ENCODE results near the gene CBR3.

The CBR3 gene

DNA sequence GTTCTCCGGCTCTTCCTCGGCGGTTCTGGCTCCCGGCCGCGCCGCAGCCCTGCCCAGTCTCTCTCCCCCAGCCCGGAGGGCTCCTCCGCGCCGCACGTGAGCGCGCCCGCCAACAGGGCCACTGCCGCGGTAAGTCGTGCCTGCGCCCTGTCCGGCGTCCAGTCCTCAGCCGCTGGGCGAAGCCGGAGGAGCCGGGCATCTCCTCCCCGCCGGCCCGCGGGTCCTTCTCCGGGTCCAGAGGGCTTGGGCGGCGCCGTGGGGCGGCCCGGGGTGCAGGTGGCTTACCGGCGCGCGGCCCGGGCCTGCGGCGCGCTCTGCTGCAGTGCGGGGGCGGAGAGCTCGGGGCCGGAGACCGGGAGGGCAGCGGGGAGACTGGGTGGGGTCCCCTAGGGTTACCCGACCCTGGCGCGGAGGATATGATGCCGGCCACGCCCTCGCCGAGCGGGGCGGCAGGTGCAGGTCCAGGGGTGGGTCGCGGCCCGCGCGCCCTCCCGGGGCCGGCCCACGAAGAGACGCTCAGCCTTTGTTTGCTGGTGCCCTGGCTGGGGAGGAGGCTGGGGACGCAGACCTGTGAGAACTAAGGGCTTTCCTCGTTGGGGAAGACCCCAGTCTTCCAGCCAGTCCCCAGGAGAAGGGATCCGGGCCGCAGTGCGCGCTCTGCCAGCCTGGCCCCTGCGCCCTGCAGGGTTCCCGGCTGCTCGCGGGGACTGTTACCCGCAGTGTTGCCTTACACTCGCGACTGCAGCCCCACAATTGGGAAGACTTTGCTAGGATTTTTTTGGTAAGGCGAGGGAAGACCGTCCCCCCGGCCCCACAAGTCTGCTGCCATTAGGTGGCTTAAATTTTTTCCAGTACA lies 22.2 kb downstream of the CBR3 start, which contains the start of gene DOP1B (continued):
- TF ChIP-seq, protein P1, sequence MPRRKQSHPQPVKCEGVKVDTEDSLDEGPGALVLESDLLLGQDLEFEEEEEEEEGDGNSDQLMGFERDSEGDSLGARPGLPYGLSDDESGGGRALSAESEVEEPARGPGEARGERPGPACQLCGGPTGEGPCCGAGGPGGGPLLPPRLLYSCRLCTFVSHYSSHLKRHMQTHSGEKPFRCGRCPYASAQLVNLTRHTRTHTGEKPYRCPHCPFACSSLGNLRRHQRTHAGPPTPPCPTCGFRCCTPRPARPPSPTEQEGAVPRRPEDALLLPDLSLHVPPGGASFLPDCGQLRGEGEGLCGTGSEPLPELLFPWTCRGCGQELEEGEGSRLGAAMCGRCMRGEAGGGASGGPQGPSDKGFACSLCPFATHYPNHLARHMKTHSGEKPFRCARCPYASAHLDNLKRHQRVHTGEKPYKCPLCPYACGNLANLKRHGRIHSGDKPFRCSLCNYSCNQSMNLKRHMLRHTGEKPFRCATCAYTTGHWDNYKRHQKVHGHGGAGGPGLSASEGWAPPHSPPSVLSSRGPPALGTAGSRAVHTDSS (tag by site-specific recombination; IDR thresholded peaks at IDR 0.05): peak; percentile 60; the same call in 1 of the 2 replicates
- TF ChIP-seq ZNF335 (tag by site-specific recombination; conservative IDR thresholded peaks at IDR 0.05) (peak; percentile 93), ZBTB17 (tag by site-specific recombination; IDR thresholded peaks at IDR 0.05) (0 out of 2 replicates have a peak, but pooled peaks have one; percentile 25), ZNF600 (tag by site-specific recombination; IDR thresholded peaks at IDR 0.05) (peak; percentile 83), ZNF37A (tag by site-specific recombination; IDR thresholded peaks at IDR 0.05) (no peak), ZNF202 (tag by site-specific recombination; IDR thresholded peaks at IDR 0.05; ENCODE audit: borderline replicate concordance) (no peak), ZSCAN30 (tag by site-specific recombination; IDR thresholded peaks at IDR 0.05) (peak; percentile 86; the same call in 1 of the 2 replicates), KLF9 (tag by site-specific recombination; IDR thresholded peaks at IDR 0.05; ENCODE audit: low read depth) (peak; percentile 63), ZNF624 (tag by site-specific recombination; IDR thresholded peaks at IDR 0.05) (no peak), IKZF3 (tag by site-specific recombination; IDR thresholded peaks at IDR 0.05) (peak; percentile 93), ZSCAN5A (tag by site-specific recombination; IDR thresholded peaks at IDR 0.05) (peak; percentile 89; the same call in 1 of the 2 replicates), GLIS1 (tag by site-specific recombination; IDR thresholded peaks at IDR 0.05) (peak; percentile 36; the same call in 1 of the 2 replicates), PBX3 (CRISPR knock-in tag; IDR thresholded peaks at IDR 0.05) (peak; percentile 60), ZNF239 (tag by site-specific recombination; IDR thresholded peaks at IDR 0.05) (no peak), ZNF341 (tag by site-specific recombination; IDR thresholded peaks at IDR 0.05; ENCODE audit: low read depth) (peak; percentile 98), PATZ1 (tag by site-specific recombination; IDR thresholded peaks at IDR 0.05) (peak; percentile 62), ZFP69B (tag by site-specific recombination; IDR thresholded peaks at IDR 0.05) (no peak), ZNF561 (tag by site-specific recombination; IDR thresholded peaks at IDR 0.05; ENCODE audit: borderline replicate concordance) (peak; percentile 94), ZNF558 (tag by site-specific recombination; IDR thresholded peaks at IDR 0.05) (no peak), REPIN1 (tag by site-specific recombination; IDR thresholded peaks at IDR 0.05; ENCODE audit: low read depth) (peak; percentile 56; the same call in 1 of the 2 replicates)
- TF ChIP-seq, protein P2, sequence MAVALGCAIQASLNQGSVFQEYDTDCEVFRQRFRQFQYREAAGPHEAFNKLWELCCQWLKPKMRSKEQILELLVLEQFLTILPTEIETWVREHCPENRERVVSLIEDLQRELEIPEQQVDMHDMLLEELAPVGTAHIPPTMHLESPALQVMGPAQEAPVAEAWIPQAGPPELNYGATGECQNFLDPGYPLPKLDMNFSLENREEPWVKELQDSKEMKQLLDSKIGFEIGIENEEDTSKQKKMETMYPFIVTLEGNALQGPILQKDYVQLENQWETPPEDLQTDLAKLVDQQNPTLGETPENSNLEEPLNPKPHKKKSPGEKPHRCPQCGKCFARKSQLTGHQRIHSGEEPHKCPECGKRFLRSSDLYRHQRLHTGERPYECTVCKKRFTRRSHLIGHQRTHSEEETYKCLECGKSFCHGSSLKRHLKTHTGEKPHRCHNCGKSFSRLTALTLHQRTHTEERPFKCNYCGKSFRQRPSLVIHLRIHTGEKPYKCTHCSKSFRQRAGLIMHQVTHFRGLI (tag by site-specific recombination; IDR thresholded peaks at IDR 0.05): peak; percentile 58; the same call in 1 of the 2 replicates
- TF ChIP-seq, protein P3, sequence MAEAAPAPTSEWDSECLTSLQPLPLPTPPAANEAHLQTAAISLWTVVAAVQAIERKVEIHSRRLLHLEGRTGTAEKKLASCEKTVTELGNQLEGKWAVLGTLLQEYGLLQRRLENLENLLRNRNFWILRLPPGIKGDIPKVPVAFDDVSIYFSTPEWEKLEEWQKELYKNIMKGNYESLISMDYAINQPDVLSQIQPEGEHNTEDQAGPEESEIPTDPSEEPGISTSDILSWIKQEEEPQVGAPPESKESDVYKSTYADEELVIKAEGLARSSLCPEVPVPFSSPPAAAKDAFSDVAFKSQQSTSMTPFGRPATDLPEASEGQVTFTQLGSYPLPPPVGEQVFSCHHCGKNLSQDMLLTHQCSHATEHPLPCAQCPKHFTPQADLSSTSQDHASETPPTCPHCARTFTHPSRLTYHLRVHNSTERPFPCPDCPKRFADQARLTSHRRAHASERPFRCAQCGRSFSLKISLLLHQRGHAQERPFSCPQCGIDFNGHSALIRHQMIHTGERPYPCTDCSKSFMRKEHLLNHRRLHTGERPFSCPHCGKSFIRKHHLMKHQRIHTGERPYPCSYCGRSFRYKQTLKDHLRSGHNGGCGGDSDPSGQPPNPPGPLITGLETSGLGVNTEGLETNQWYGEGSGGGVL (tag by site-specific recombination; IDR thresholded peaks at IDR 0.05): peak; percentile 34; the same call in 1 of the 2 replicates
- TF ChIP-seq, protein P4, sequence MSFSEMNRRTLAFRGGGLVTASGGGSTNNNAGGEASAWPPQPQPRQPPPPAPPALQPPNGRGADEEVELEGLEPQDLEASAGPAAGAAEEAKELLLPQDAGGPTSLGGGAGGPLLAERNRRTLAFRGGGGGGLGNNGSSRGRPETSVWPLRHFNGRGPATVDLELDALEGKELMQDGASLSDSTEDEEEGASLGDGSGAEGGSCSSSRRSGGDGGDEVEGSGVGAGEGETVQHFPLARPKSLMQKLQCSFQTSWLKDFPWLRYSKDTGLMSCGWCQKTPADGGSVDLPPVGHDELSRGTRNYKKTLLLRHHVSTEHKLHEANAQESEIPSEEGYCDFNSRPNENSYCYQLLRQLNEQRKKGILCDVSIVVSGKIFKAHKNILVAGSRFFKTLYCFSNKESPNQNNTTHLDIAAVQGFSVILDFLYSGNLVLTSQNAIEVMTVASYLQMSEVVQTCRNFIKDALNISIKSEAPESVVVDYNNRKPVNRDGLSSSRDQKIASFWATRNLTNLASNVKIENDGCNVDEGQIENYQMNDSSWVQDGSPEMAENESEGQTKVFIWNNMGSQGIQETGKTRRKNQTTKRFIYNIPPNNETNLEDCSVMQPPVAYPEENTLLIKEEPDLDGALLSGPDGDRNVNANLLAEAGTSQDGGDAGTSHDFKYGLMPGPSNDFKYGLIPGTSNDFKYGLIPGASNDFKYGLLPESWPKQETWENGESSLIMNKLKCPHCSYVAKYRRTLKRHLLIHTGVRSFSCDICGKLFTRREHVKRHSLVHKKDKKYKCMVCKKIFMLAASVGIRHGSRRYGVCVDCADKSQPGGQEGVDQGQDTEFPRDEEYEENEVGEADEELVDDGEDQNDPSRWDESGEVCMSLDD (tag by site-specific recombination; IDR thresholded peaks at IDR 0.05): peak; percentile 17; the same call in 1 of the 2 replicates
- TF ChIP-seq, protein P5, sequence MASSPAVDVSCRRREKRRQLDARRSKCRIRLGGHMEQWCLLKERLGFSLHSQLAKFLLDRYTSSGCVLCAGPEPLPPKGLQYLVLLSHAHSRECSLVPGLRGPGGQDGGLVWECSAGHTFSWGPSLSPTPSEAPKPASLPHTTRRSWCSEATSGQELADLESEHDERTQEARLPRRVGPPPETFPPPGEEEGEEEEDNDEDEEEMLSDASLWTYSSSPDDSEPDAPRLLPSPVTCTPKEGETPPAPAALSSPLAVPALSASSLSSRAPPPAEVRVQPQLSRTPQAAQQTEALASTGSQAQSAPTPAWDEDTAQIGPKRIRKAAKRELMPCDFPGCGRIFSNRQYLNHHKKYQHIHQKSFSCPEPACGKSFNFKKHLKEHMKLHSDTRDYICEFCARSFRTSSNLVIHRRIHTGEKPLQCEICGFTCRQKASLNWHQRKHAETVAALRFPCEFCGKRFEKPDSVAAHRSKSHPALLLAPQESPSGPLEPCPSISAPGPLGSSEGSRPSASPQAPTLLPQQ (tag by site-specific recombination; IDR thresholded peaks at IDR 0.05): peak; percentile 61; the same call in 1 of the 2 replicates
